Measurements from ENCODE around the gene CDC42BPB. TPM values are rescaled to one million over a fixed set of nuclear protein-coding genes. Genes with fewer than 3 reads are reported as not detected.

Gene CDC42BPB
- total RNA-seq, 1 donor from 2014 or later: 102 TPM

GRCh38 chr14:102998393-102998792 lies 59.0 kb downstream of the CDC42BPB start:
- Histone ChIP-seq H3K4me1 (no peaks in the 10 kb centered on the region), H3K27ac (no peak overlapping the region), H3K9me3 (no peaks in the 10 kb centered on the region), H3K27me3 (no peaks in the 10 kb centered on the region), H3K4me3 (no peak overlapping the region), H3K36me3 (peaks cover 80% of the 10 kb centered on the region)
- TF ChIP-seq CTCF (IDR thresholded peaks at IDR 0.05): no peak
- DNase-seq: no peak
- intact Hi-C loops (cut with DNase I): no loop called here
- ATAC-seq: no peak

GRCh38 chr14:102996941-102997340 lies 60.4 kb downstream of the CDC42BPB start:
- TF ChIP-seq CTCF (IDR thresholded peaks at IDR 0.05): no peak
- Histone ChIP-seq H3K27ac (no peak overlapping the region), H3K4me1 (no peaks in the 10 kb centered on the region), H3K4me3 (no peak overlapping the region), H3K9me3 (no peaks in the 10 kb centered on the region), H3K27me3 (no peaks in the 10 kb centered on the region), H3K36me3 (peaks cover 75% of the 10 kb centered on the region)
- DNase-seq: no peak
- intact Hi-C loops (cut with DNase I): no loop called here
- ATAC-seq: no peak

GRCh38 chr14:102994689-102995088 lies 62.7 kb downstream of the CDC42BPB start:
- no peak for ATAC-seq
- Histone ChIP-seq H3K27me3 (no peaks in the 10 kb centered on the region), H3K36me3 (peaks cover 75% of the 10 kb centered on the region)

GRCh38 chr14:102993523-102993922 lies 63.8 kb downstream of the CDC42BPB start:
- H3K27ac ChIP-seq: no peak overlapping the region
- no peaks in the 10 kb centered on the region for H3K27me3 ChIP-seq
- DNase-seq (no peak), ATAC-seq (peak; percentile 74)
- H3K9me3 ChIP-seq: no peaks in the 10 kb centered on the region
- H3K36me3 ChIP-seq: peaks cover 75% of the 10 kb centered on the region
- no peaks in the 10 kb centered on the region for H3K4me1 ChIP-seq
- TF ChIP-seq CTCF (IDR thresholded peaks at IDR 0.05): no peak
- intact Hi-C loops (cut with DNase I): no loop called here
- no peak overlapping the region for H3K4me3 ChIP-seq

More at GRCh38 chr14:102994689-102995088, 62.7 kb downstream of the CDC42BPB start:
- intact Hi-C loops (cut with DNase I): no loop called here
- no peak for TF ChIP-seq CTCF (IDR thresholded peaks at IDR 0.05)
- H3K9me3 ChIP-seq: no peaks in the 10 kb centered on the region
- no peak overlapping the region for H3K27ac ChIP-seq
- H3K4me3 ChIP-seq: no peak overlapping the region
- no peaks in the 10 kb centered on the region for H3K4me1 ChIP-seq
- DNase-seq: no peak

- no peak overlapping the region for H3K4me3 ChIP-seq
- DNase-seq (no peak), ATAC-seq (no peak)
- peaks cover 71% of the 10 kb centered on the region for H3K36me3 ChIP-seq
- intact Hi-C loops (cut with DNase I): no loop called here
- no peaks in the 10 kb centered on the region for H3K27me3 ChIP-seq
- H3K27ac ChIP-seq: no peak overlapping the region
- TF ChIP-seq CTCF (IDR thresholded peaks at IDR 0.05): no peak
- H3K9me3 ChIP-seq: no peaks in the 10 kb centered on the region
- H3K4me1 ChIP-seq: no peaks in the 10 kb centered on the region
Measured at GRCh38 chr14:102991376-102991775, 66.0 kb downstream of the CDC42BPB start.

GRCh38 chr14:102988054-102988453 lies 69.3 kb downstream of the CDC42BPB start:
- H3K36me3 ChIP-seq: peaks cover 75% of the 10 kb centered on the region
- DNase-seq: no peak
- no peak for TF ChIP-seq CTCF (IDR thresholded peaks at IDR 0.05)
- intact Hi-C loops (cut with DNase I): no loop called here
- no peaks in the 10 kb centered on the region for H3K9me3 ChIP-seq
- no peak overlapping the region for H3K27ac ChIP-seq
- no peak overlapping the region for H3K4me3 ChIP-seq
- no peak for ATAC-seq
- H3K27me3 ChIP-seq: no peaks in the 10 kb centered on the region
- H3K4me1 ChIP-seq: no peaks in the 10 kb centered on the region

All from upper lobe of right lung (tissue), 1 donor.